Nephron (organoid): ENCODE measurements around the gene C19orf12.
A peak's percentile ranks its signal among the peaks of the same experiment; 100 is the strongest.

Experiments
- H3K27ac Mint-ChIP-seq, 3 experiments: 2 replicates each; pipeline ENCODE4 v1.8.0; 2020; ENCODE audit warnings: mixed read lengths in 3 of 3, mild to moderate bottlenecking in 2 of 3, moderate library complexity in 1 of 3
- H3K27me3 Mint-ChIP-seq: 2 replicates; pipeline ENCODE4 v1.8.0; 2021; ENCODE audit warnings: low read depth, mild to moderate bottlenecking, moderate library complexity, mixed read lengths
- H3K36me3 Mint-ChIP-seq: 2 replicates; pipeline ENCODE4 v1.8.0; 2020; ENCODE audit warnings: low read depth, mixed read lengths
- H3K4me1 Mint-ChIP-seq: 2 replicates; pipeline ENCODE4 v1.8.0; 2020; ENCODE audit warnings: mixed read lengths
- H3K4me3 Mint-ChIP-seq, 3 experiments: 2 replicates each; pipeline ENCODE4 v1.8.0; 2020; ENCODE audit warnings: mild to moderate bottlenecking in 3 of 3, mixed read lengths in 3 of 3, moderate library complexity in 2 of 3
- H3K9me3 Mint-ChIP-seq: 2 replicates; pipeline ENCODE4 v1.8.0; 2020; ENCODE audit warnings: mixed read lengths
- TF ChIP-seq, protein P1 (sequence below), 3 experiments: fragments of 200-600 bp; sonication (generic); IDR thresholded peaks; one replicate each; pipeline ENCODE4 v1.5.0; 2021; ENCODE audit warnings: antibody characterized with exemption in 3 of 3; ENCODE audit not compliant: unreplicated experiment in 3 of 3

C19orf12 gene

DNA sequence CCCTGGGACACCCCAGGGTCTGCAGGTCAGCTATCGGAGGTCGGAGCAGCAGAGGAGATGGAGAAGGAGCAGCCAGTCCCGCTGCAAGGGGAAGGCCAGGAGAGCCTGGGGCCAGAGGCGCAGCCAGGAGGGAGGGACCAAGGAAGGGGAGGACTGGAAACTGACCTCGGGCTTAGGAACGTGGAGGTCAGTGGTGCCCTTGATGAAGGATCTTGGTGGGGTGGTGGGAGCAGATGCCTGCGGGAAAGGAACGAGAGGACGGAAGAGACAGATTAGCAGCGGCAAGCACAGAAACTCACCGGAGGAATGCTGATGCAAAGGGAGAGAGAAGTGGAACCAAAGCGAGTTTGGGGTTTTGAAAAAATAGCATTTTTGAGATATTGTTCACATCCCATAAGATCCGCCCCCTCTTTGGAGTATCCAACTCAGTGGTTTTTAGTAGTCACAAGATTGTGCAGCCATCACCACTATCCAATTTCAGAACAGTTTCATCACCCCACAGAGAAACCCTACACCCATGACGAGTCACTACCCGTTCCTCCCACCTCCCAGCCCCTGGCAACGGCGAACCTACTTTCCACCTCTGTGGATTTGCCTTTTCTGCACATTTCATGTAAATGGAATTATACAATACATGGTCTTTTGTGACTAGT lies 27.7 kb downstream of the C19orf12 start:
- Mint-ChIP-seq H3K27ac (peak overlapping the region in 2 of 3 experiments; percentile 10 to 55), H3K9me3 (peaks cover 4% of the 10 kb centered on the region), H3K4me1 (peaks cover 21% of the 10 kb centered on the region), H3K27me3 (peaks cover 9% of the 10 kb centered on the region), H3K4me3 (no peak overlapping the region), H3K36me3 (peaks cover 5% of the 10 kb centered on the region)
- TF ChIP-seq, protein P1, sequence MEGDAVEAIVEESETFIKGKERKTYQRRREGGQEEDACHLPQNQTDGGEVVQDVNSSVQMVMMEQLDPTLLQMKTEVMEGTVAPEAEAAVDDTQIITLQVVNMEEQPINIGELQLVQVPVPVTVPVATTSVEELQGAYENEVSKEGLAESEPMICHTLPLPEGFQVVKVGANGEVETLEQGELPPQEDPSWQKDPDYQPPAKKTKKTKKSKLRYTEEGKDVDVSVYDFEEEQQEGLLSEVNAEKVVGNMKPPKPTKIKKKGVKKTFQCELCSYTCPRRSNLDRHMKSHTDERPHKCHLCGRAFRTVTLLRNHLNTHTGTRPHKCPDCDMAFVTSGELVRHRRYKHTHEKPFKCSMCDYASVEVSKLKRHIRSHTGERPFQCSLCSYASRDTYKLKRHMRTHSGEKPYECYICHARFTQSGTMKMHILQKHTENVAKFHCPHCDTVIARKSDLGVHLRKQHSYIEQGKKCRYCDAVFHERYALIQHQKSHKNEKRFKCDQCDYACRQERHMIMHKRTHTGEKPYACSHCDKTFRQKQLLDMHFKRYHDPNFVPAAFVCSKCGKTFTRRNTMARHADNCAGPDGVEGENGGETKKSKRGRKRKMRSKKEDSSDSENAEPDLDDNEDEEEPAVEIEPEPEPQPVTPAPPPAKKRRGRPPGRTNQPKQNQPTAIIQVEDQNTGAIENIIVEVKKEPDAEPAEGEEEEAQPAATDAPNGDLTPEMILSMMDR (IDR thresholded peaks at IDR 0.05; ENCODE audit: unreplicated experiment in 3 of 3) = no peak

DNA sequence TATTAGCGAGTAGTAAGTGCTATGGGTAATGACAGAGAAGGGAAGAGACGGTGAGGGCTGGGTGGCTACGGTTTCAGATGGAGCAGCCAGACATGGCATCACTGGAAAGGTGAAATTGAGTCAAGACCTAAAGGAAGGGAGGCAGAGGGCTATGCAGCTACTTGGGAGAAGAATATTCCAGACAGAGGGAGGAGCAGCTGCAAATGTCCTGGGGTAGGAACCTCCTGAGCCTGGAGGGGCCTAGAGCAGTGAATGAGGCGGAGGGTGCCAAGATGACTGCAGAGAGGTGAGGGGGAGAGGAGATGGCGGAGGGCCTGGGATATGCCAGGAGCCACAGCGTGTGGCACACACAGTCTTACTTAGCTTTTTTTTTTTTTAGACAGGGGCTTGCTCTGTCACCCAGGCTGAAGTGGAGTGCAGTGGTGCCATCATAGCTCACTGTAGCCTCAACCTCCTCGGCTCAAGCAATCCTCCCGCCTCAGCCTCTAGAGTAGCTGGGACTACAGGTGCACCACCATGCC lies 28.7 kb downstream of the C19orf12 start:
- Mint-ChIP-seq H3K27me3 (peaks cover 9% of the 10 kb centered on the region), H3K36me3 (peaks cover 5% of the 10 kb centered on the region), H3K27ac (no peak overlapping the region), H3K4me1 (peaks cover 21% of the 10 kb centered on the region), H3K9me3 (peaks cover 4% of the 10 kb centered on the region), H3K4me3 (no peak overlapping the region)
- TF ChIP-seq, protein P1 (IDR thresholded peaks at IDR 0.05; ENCODE audit: unreplicated experiment in 3 of 3) = no peak

DNA sequence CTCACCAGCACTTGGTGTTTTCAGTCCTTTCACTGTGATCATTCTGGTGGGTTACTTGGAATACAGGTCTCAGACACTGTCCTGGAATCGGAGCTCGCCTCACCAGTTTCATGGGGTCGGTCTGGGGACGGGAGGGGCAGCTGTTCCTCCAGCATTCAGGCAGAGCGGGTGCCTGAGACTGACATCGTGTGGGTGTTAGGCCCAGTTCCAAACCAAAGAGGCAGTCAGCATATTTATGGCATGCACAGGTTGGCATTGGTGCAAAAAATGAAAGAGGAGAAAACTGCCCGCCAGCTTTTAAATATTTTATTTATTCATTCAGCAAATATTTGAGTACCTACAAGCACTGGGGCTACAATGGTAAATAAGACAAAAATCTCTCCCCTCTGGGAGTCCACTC lies 29.7 kb downstream of the C19orf12 start:
- Mint-ChIP-seq H3K4me3 (peak overlapping the region in 1 of 3 experiments; percentile 17), H3K4me1 (peaks cover 21% of the 10 kb centered on the region), H3K27ac (no peak overlapping the region), H3K27me3 (peaks cover 9% of the 10 kb centered on the region), H3K9me3 (peaks cover 4% of the 10 kb centered on the region), H3K36me3 (peaks cover 5% of the 10 kb centered on the region)
- TF ChIP-seq, protein P1 (IDR thresholded peaks at IDR 0.05; ENCODE audit: unreplicated experiment in 3 of 3) = no peak

DNA sequence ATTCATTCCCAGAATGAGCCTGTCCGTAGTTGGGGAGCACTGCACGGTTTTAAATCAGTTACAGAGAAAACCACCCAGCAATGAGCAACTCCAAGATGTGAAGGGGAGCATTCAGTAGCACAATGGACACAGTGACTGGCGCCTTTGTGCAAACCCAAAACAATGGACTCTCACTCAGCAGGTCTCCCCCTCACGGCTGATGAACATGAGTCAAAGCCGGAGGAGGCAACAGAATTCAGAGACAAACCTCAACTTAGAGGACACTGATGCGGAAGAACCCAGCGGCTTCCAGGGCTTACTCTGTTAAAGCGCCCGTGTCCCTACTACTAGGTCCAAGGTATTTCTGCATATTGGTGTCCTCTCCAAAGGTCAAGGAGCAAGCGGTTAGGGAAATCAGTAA lies 32.1 kb downstream of the C19orf12 start:
- H3K4me1 Mint-ChIP-seq = peaks cover 21% of the 10 kb centered on the region
- no peak overlapping the region for H3K4me3 Mint-ChIP-seq
- H3K27ac Mint-ChIP-seq = no peak overlapping the region
- H3K36me3 Mint-ChIP-seq = no peaks in the 10 kb centered on the region
- H3K27me3 Mint-ChIP-seq = peaks cover 9% of the 10 kb centered on the region
- TF ChIP-seq, protein P1 (IDR thresholded peaks at IDR 0.05; ENCODE audit: unreplicated experiment in 3 of 3) = no peak
- H3K9me3 Mint-ChIP-seq = no peaks in the 10 kb centered on the region

DNA sequence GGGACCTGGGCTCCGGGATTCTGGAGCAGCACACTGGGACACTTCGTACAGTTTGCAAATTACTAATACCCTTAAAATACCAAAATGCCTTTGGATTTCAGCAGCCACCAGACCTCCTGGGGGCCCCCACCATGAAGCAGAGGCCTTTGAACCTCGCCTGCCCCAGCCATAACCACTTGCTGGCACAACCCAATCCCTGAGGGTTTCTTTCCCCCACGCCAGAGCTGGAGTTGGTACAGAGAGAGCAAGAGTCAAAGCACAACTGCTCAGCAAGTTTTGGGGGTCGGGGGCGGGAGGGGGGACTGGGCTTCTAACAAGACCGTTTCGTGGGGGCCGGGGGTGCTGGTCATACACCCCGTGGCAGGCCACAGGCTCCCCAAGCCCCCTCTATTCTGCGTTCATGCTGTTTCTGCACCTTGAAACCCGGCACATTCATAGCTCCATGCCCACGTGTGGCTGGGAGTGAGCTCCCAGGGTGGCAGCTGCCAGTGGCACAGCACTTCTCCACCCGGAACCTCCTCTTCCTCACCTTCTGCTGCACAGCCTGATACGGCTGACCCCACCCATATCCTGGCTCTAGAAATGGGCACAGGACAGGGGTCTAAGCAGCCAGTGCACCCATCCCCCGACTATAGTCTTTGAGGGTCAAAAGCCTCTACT lies 32.7 kb downstream of the C19orf12 start:
- TF ChIP-seq, protein P1 (IDR thresholded peaks at IDR 0.05; ENCODE audit: unreplicated experiment in 3 of 3) = no peak
- H3K4me1 Mint-ChIP-seq = peaks cover 17% of the 10 kb centered on the region

More for the DNA sequence above, 32.7 kb downstream of the C19orf12 start:
- Mint-ChIP-seq H3K9me3 (no peaks in the 10 kb centered on the region), H3K4me3 (no peak overlapping the region), H3K36me3 (no peaks in the 10 kb centered on the region), H3K27ac (no peak overlapping the region), H3K27me3 (peaks cover 9% of the 10 kb centered on the region)
